MM.1S (cell line): ENCODE results near the gene COA8.

Source experiments
- DNase-seq: peaks from one replicate; pipeline ENCODE4 v3.0.0-alpha.2; 2015
- H2AFZ ChIP-seq: fragments of 300-600 bp; sonication (generic); 2 replicates; pipeline ENCODE4 v1.6.0; 2016; ENCODE audit warnings: antibody characterized with exemption, low read length
- H3F3A ChIP-seq: fragments of 300-600 bp; sonication (generic); 2 replicates; pipeline ENCODE4 v1.6.1; 2016; ENCODE audit warnings: mild to moderate bottlenecking, antibody characterized with exemption, low read length, moderate library complexity, mixed read lengths; ENCODE audit not compliant: insufficient read depth
- H3K27ac ChIP-seq: fragments of 300-600 bp; sonication (generic); 2 replicates; pipeline ENCODE4 v1.5.1; 2016; ENCODE audit warnings: mild to moderate bottlenecking, low read length
- H3K27me3 ChIP-seq: fragments of 300-600 bp; sonication (generic); replicated peaks from 2 replicates; pipeline ENCODE4 v1.6.0; 2016; ENCODE audit warnings: low read length; ENCODE audit not compliant: insufficient read depth
- H3K36me3 ChIP-seq: fragments of 300-600 bp; sonication (generic); replicated peaks from 2 replicates; pipeline ENCODE4 v1.6.1; 2016; ENCODE audit warnings: mild to moderate bottlenecking, low read length, mixed read lengths; ENCODE audit not compliant: insufficient read depth
- H3K4me1 ChIP-seq: fragments of 300-600 bp; sonication (generic); 2 replicates; pipeline ENCODE4 v1.6.1; 2016; ENCODE audit warnings: low read length, mixed read lengths
- H3K4me2 ChIP-seq: fragments of 300-600 bp; sonication (generic); 2 replicates; pipeline ENCODE4 v1.6.0; 2016; ENCODE audit warnings: low read depth, low read length
- H3K4me3 ChIP-seq: fragments of 300-600 bp; sonication (generic); 2 replicates; pipeline ENCODE4 v1.5.1; 2016; ENCODE audit warnings: low read length, mixed read lengths
- H3K79me2 ChIP-seq: fragments of 300-600 bp; sonication (generic); 2 replicates; pipeline ENCODE4 v1.6.1; 2016; ENCODE audit warnings: mixed run types, low read length, mixed read lengths
- H3K9ac ChIP-seq: fragments of 300-600 bp; sonication (generic); 2 replicates; pipeline ENCODE4 v1.6.1; 2016; ENCODE audit warnings: low read length, mixed read lengths
- H3K9me2 ChIP-seq: fragments of 300-600 bp; sonication (generic); replicated peaks from 2 replicates; pipeline ENCODE4 v1.6.1; 2016; ENCODE audit warnings: mild to moderate bottlenecking, low read length, mixed read lengths; ENCODE audit not compliant: insufficient read depth
- H3K9me3 ChIP-seq: fragments of 300-600 bp; sonication (generic); replicated peaks from 2 replicates; pipeline ENCODE4 v1.6.1; 2016; ENCODE audit warnings: mild to moderate bottlenecking, low read length, mixed read lengths; ENCODE audit not compliant: insufficient read depth
- H4K20me1 ChIP-seq: fragments of 300-600 bp; sonication (generic); 2 replicates; pipeline ENCODE4 v1.6.1; 2016; ENCODE audit warnings: mild to moderate bottlenecking, low read length, moderate library complexity, mixed read lengths; ENCODE audit not compliant: insufficient read depth
- CTCF ChIP-seq: fragments of 300-600 bp; sonication (generic); IDR thresholded peaks from 2 replicates; pipeline ENCODE4 v1.5.1; 2016; ENCODE audit warnings: antibody characterized with exemption, low read length, mixed read lengths
- EZH2 ChIP-seq: fragments of 300-600 bp; sonication (generic); optimal IDR thresholded peaks from 2 replicates; pipeline ENCODE3; 2017; ENCODE audit warnings: low read depth, mild to moderate bottlenecking, antibody characterized with exemption, low read length, mixed read lengths
- EZH2phosphoT487 ChIP-seq: fragments of 300-600 bp; sonication (generic); IDR thresholded peaks from 2 replicates; pipeline ENCODE4 v1.6.1; 2018; ENCODE audit warnings: antibody characterized with exemption, low read length

The COA8 gene

GRCh38 chr14:103517174-103517566 lies 45.6 kb upstream of the COA8 start:
- Histone ChIP-seq H3K9ac (no peak overlapping the region), H3K4me2 (no peak overlapping the region), H3K9me3 (no peaks in the 10 kb centered on the region), H3K27ac (no peak overlapping the region), H3K9me2 (no peaks in the 10 kb centered on the region), H3K4me1 (no peaks in the 10 kb centered on the region), H3F3A (no peaks in the 10 kb centered on the region), H3K4me3 (no peak overlapping the region), H2AFZ (no peak overlapping the region), H3K36me3 (no peaks in the 10 kb centered on the region), H4K20me1 (no peaks in the 10 kb centered on the region), H3K27me3 (no peaks in the 10 kb centered on the region; the same call in 1 of the 2 replicates), H3K79me2 (no peaks in the 10 kb centered on the region)
- no peak for DNase-seq
- TF ChIP-seq CTCF, result no peak
- no peak for TF ChIP-seq EZH2phosphoT487
- no peak for TF ChIP-seq EZH2

- no peak for DNase-seq
- H2AFZ ChIP-seq, result no peak overlapping the region
- H3K9me2 ChIP-seq, result no peaks in the 10 kb centered on the region
- no peaks in the 10 kb centered on the region for H3F3A ChIP-seq
- H3K36me3 ChIP-seq, result no peaks in the 10 kb centered on the region
- H3K27me3 ChIP-seq, result no peaks in the 10 kb centered on the region; the same call in 1 of the 2 replicates
- H3K27ac ChIP-seq, result no peak overlapping the region
- no peaks in the 10 kb centered on the region for H3K79me2 ChIP-seq
- no peaks in the 10 kb centered on the region for H3K4me1 ChIP-seq
- H4K20me1 ChIP-seq, result no peaks in the 10 kb centered on the region
- H3K4me2 ChIP-seq, result no peak overlapping the region
- H3K9me3 ChIP-seq, result no peaks in the 10 kb centered on the region
- H3K9ac ChIP-seq, result no peak overlapping the region
- no peak overlapping the region for H3K4me3 ChIP-seq
- TF ChIP-seq CTCF, result no peak
Observed at GRCh38 chr14:103517721-103518421, 44.9 kb upstream of the COA8 start.

GRCh38 chr14:103518422-103519042 lies 44.2 kb upstream of the COA8 start:
- no peaks in the 10 kb centered on the region for H3F3A ChIP-seq
- H3K79me2 ChIP-seq, result no peaks in the 10 kb centered on the region
- no peaks in the 10 kb centered on the region for H3K9me2 ChIP-seq
- H3K9ac ChIP-seq, result no peak overlapping the region
- no peaks in the 10 kb centered on the region for H3K9me3 ChIP-seq
- DNase-seq, result no peak
- TF ChIP-seq CTCF (peak; percentile 63), EZH2phosphoT487 (no peak)
- H3K36me3 ChIP-seq, result no peaks in the 10 kb centered on the region
- H2AFZ ChIP-seq, result no peak overlapping the region
- H3K4me2 ChIP-seq, result no peak overlapping the region
- H3K27me3 ChIP-seq, result no peaks in the 10 kb centered on the region; the same call in 1 of the 2 replicates
- H3K4me3 ChIP-seq, result no peak overlapping the region
- no peaks in the 10 kb centered on the region for H3K4me1 ChIP-seq
- no peak overlapping the region for H3K27ac ChIP-seq
- no peaks in the 10 kb centered on the region for H4K20me1 ChIP-seq
